Measurements from ENCODE around the gene MT1M.

Gene MT1M

GRCh38 chr16:56679818-56680217 lies 47.4 kb downstream of the MT1M start:
- DNase-seq = no peak

- DNase-seq = peak; percentile 35 to 91
Measured at GRCh38 chr16:56681939-56682702, 49.7 kb downstream of the MT1M start, which contains the start of gene MT1X. MT1X (plus strand) TSS chr16:56682470; CDS start chr16:56682541, 71 bp downstream.

DNA sequence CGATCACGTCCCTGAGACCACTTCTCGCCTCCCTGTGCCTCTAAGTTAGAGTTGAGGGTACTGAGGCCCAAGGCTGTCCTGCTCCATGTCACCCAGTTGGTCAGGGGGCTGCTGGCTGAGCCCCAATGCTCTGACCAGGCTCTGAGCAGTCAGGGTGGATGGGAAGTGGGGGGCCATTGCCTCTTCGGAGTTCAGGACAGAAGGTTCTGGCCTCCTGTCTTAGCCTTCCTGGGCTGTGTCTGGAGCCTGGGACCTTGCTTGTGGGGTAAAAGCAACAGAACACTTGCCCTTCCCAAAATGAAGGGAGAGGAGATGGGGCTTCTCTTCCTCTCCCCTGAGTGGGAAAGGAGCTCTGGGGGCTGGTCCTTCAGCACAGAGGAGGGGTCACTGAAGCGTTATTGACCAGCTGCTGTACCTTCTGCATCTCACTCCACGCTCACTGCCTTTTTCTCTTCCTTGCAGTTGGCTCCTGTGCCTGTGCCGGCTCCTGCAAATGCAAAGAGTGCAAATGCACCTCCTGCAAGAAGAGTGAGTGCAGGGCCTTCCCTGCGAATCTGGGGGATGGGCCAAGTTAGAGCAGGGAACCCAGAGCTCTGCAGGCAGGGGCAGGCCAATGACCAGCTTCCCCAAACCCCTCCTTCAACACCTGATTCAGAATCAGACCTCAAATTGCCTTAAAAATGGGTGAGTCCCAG lies 50.4 kb downstream of the MT1M start:
- no peak for DNase-seq
